SU-DHL-6 (cell line): ENCODE results near the gene TEX13C.

Experiments used
- CTCF ChIP-seq: fragments of 200-600 bp; sonication (generic); IDR thresholded peaks from one replicate; pipeline ENCODE4 v1.5.1; 2017; ENCODE audit warnings: antibody characterized with exemption, mild to moderate bottlenecking, low read length, moderate library complexity; ENCODE audit not compliant: insufficient read depth, poor library complexity, severe bottlenecking
- EZH2phosphoT487 ChIP-seq: fragments of 200-600 bp; sonication (generic), shearing (Covaris generic); conservative IDR thresholded peaks from 2 replicates; pipeline ENCODE4 v1.6.1; 2018; ENCODE audit warnings: mild to moderate bottlenecking, antibody characterized with exemption, low read length, moderate library complexity, mixed read lengths

DNA sequence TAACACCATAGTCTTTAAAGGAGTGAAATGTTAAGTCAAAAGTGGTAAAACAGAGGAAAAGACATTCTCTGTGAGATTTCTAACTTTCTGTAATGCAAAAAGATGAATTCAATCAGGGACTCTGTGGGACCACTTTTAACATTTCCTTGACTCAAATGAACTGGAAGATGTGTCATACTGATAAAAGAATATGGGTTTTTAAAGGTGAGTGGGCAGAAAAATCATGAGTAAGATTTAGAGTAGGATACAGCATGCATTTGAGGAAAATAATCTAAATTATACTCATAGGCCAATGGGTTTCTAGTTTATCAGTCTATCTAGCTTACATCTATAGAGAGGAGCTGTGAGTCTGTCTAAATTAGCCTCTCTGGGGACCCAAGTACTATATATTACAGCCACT lies 11.0 kb upstream of the TEX13C start:
- no peak for TF ChIP-seq CTCF
- TF ChIP-seq EZH2phosphoT487, result no peak
